Psoas muscle (tissue), 8 donors: ENCODE measurements around the gene XDH. TPM values are rescaled to one million over a fixed set of nuclear protein-coding genes. Genes with fewer than 3 reads are reported as not detected.
A peak's percentile ranks its signal among the peaks of the same experiment; 100 is the strongest.

Source experiments
- ATAC-seq, 4 donors: fragments of 200-7000 bp; cut with Tn5 transposase; one replicate each; pipeline ENCODE4 v1.9.1; 2020; ENCODE audit warnings: moderate library complexity in 3 of 4, mild to moderate bottlenecking in 2 of 4
- DNase-seq, 2 donors: peaks; one replicate each; pipeline ENCODE4 v3.0.0-alpha.2; 2020
- H3K27ac ChIP-seq: fragments of 200-600 bp; one replicate; pipeline ENCODE4 v1.8.0; 2022
- H3K27me3 ChIP-seq, 3 donors: fragments of 200-600 bp in 1 of 3; one replicate each; pipeline versions ENCODE4 v1.6.1 to v1.8.0; 2013 to 2022; ENCODE audit warnings: low read length in 2 of 3, mild to moderate bottlenecking in 2 of 3, moderate library complexity in 1 of 3; ENCODE audit not compliant: insufficient read depth in 3 of 3
- H3K36me3 ChIP-seq, 2 donors: fragments of 200-600 bp in 1 of 2; one replicate each; pipeline versions ENCODE4 v1.6.1 to v1.8.0; 2013 to 2022; ENCODE audit warnings: low read depth in 1 of 2, mild to moderate bottlenecking in 1 of 2, moderate library complexity in 1 of 2; ENCODE audit not compliant: insufficient read depth in 1 of 2
- H3K4me1 ChIP-seq: fragments of 200-600 bp; one replicate; pipeline ENCODE4 v1.8.0; 2022
- H3K4me3 ChIP-seq: fragments of 200-600 bp; one replicate; pipeline ENCODE4 v1.8.0; 2022; ENCODE audit warnings: mild to moderate bottlenecking
- H3K9me3 ChIP-seq: fragments of 200-600 bp; one replicate; pipeline ENCODE4 v1.8.0; 2022
- WGBS, 3 donors: extraction: QIAGEN DNeasy Blood & Tissue Kit; methylation state at CpG; one replicate each; pipeline versions ENCODE4 v1.1.6 to v1.1.7; 2013; 5-methylcytosine and 5-hydroxymethylcytosine counted together
- intact Hi-C, 2 donors: fragments of 100-400 bp; cut with DNase I; formaldehyde crosslinking; loops; one replicate each; pipeline versions ENCODE4 v1.11.0 to v1.14.2; 2022
- polyA plus RNA-seq, 3 donors: library from polyadenylated mRNA; stranded (reverse); fragments of 200-250 nt; gene quantifications; one replicate each; pipeline ENCODE4 v1.2.3, GENCODE V29; 2013
- total RNA-seq, 4 donors: library from RNA; stranded (reverse); fragmentation: NEBNext Ultra II Directional in 2 of 4; extraction: Animal tissue kit (Norgen Biotek cat#: 25700) in 2 of 4; gene quantifications; one replicate each; pipeline versions ENCODE4 v1.2.1 to v1.2.4, GENCODE V29; 2021 to 2023
- TF ChIP-seq, protein P1 (sequence below): fragments of 200-600 bp; IDR thresholded peaks from one replicate; pipeline ENCODE4 v1.8.0; 2022; ENCODE audit warnings: antibody characterized with exemption
- donor health status: healthy with polysubstance abuse.
- donor health status: DM: no; HTN: no; CAD: no; lungs with moderate emphysema.
- donor health status: Bipolar disorder and iron deficiency.
- donor health status: healthy.
- donor health status: DM: yes; HTN: yes; CAD: no.
- donor health status: DM: no; HTN: no; CAD: no.
- donor health status: DM: no; HTN: no; CAD: no.
- donor health status: DM: yes; HTN: yes; CAD: no.

Gene XDH
- total and polyA plus RNA-seq, 7 donors = 0.03 to 1.5 (median 0.09) TPM; not detected in 1

DNA sequence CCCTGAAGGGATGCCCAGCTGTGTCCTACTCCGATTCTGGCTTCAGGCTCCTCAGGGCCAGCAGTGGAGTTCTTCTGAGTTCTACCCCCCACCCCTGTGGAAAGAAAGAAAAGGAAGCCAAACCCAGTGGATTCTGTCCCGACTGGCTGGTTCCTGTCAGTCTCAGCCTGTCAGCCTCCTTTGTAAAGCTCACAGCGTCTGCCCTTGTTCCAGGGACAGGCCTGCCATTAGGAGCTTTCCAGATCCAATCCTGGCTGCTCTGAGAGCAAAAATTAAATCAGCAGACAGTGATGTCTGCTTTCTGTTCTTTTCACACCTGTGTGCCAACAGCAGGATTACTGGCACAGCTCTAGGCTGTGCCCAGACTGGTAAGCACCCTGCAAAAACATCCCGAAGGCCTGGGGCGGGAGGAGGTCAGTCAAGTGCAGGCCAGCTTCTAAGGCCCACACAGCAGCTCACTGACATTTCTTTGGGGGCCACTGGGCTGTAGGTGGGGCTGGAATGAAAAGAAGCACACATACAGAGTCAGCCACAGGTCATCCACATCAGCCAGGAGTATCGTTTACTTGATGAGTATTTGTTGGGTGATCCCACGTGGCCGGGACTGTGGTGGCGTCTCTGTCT, 111.5 kb downstream of the XDH start:
- no peak overlapping the region for H3K27ac ChIP-seq
- DNase-seq (no peak), ATAC-seq (peak in 2 of 4 donors; percentile 16 to 61)
- H3K4me1 ChIP-seq = no peaks in the 10 kb centered on the region
- H3K4me3 ChIP-seq = no peak overlapping the region
- no peaks in the 10 kb centered on the region for H3K27me3 ChIP-seq
- H3K36me3 ChIP-seq = no peaks in the 10 kb centered on the region
- intact Hi-C loops = no loop called here
- 70 to 79% (median 72%) methylated on average over 9 of the region's 9 CpGs for WGBS, 3 donors
- no peaks in the 10 kb centered on the region for H3K9me3 ChIP-seq
- TF ChIP-seq, protein P1, sequence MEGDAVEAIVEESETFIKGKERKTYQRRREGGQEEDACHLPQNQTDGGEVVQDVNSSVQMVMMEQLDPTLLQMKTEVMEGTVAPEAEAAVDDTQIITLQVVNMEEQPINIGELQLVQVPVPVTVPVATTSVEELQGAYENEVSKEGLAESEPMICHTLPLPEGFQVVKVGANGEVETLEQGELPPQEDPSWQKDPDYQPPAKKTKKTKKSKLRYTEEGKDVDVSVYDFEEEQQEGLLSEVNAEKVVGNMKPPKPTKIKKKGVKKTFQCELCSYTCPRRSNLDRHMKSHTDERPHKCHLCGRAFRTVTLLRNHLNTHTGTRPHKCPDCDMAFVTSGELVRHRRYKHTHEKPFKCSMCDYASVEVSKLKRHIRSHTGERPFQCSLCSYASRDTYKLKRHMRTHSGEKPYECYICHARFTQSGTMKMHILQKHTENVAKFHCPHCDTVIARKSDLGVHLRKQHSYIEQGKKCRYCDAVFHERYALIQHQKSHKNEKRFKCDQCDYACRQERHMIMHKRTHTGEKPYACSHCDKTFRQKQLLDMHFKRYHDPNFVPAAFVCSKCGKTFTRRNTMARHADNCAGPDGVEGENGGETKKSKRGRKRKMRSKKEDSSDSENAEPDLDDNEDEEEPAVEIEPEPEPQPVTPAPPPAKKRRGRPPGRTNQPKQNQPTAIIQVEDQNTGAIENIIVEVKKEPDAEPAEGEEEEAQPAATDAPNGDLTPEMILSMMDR = no peak

DNA sequence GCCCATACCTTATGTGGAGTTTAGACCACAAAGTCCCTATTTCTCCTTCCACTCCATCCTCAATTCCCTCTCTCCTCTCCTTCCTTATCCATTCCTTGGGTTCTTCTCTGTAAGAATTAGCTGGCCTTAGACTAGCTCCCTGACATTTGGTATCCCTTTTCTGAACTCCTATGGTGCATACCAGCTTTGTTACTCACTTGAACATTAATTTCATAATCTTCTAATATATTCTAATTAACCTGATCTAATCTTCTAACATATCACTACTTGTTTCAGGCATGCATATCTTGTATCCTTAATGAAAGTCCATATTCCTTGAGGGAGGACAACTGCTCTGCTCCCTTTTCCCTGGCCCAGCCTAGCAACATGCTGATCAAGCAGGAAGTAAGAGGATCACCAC, 114.2 kb downstream of the XDH start:
- H3K4me1 ChIP-seq = peaks cover 13% of the 10 kb centered on the region

DNA sequence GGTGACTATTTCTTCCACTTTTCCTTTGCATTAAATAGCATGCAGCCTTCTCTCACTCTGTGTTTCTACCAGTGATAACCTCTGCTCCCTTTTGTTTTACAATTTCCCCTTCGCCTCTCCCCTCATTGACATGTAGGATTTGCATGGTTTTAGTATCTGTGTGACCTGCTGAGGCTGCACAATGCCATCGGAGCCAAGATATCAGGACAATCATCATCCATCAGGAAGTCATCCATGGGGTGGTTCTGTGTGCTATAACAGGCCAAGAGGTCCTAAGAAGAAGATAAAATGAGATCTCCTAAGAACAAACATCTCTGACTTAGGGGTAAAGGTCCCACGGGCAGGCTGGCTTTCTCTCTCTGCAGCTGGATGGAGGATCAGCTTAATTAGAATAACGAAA, 115.0 kb downstream of the XDH start:
- Histone ChIP-seq H3K4me3 (no peak overlapping the region), H3K9me3 (no peaks in the 10 kb centered on the region), H3K36me3 (no peaks in the 10 kb centered on the region), H3K27me3 (no peaks in the 10 kb centered on the region), H3K27ac (no peak overlapping the region), H3K4me1 (peaks cover 13% of the 10 kb centered on the region)
- intact Hi-C loops = no loop called here
- TF ChIP-seq, protein P1 = no peak
- WGBS, 3 donors = 52 to 62% (median 59%) methylated on average over 4 of the region's 4 CpGs
- ATAC-seq = no peak
- no peak for DNase-seq

More for the DNA sequence above, 114.2 kb downstream of the XDH start:
- H3K9me3 ChIP-seq = no peaks in the 10 kb centered on the region
- no peaks in the 10 kb centered on the region for H3K27me3 ChIP-seq
- H3K4me3 ChIP-seq = no peak overlapping the region
- H3K36me3 ChIP-seq = no peaks in the 10 kb centered on the region
- TF ChIP-seq, protein P1 = no peak
- intact Hi-C loops = no loop called here
- no peak overlapping the region for H3K27ac ChIP-seq
- DNase-seq = no peak
- no peak for ATAC-seq

DNA sequence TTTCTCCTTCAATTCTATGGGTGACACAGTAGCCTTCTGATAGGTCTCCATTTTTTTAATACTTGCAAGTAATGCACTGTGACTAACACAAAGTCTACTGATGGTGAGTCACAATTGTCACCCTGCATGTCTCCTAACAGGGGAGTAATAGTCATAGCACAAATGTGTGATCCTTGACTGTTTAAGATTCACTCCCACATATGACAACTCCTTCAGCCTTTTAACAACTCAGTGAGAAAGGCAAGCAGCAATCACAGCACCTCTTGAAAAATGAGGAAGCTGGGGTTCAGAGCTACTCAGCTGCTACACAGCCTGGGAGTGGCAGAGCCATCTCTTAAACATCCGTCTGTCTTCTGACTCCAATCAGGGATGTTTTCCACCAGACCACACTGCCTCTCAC, 116.8 kb downstream of the XDH start:
- intact Hi-C loops = no loop called here
- Histone ChIP-seq H3K27me3 (no peaks in the 10 kb centered on the region), H3K4me1 (peaks cover 13% of the 10 kb centered on the region), H3K4me3 (no peak overlapping the region), H3K9me3 (no peaks in the 10 kb centered on the region), H3K36me3 (no peaks in the 10 kb centered on the region), H3K27ac (peak overlapping the region; percentile 14)
- TF ChIP-seq, protein P1 = no peak
- 61 to 80% (median 66%) methylated on average over 1 of the region's 1 CpG for WGBS, 3 donors
- ATAC-seq = peak; percentile 58 to 80 (median 72)
- DNase-seq = no peak
